T-cell (primary cell): Measurements from ENCODE around the gene NABP2. TPM values are rescaled to one million over a fixed set of nuclear protein-coding genes. Genes with fewer than 3 reads are reported as not detected.

ENCODE experiments used
- ATAC-seq, 4 experiments: fragments of 200-7000 bp in 3 of 4; fragments of 150-1000 bp in 1 of 4; cut with Tn5 transposase; replicated peaks in 1 of 4; 1 replicate in 3 of 4; 2 replicates in 1 of 4; pipeline ENCODE4 v1.10.0; 2021; ENCODE audit warnings: moderate library complexity in 3 of 4, mild to moderate bottlenecking in 2 of 4, moderate number of reproducible peaks in 1 of 4
- CTCF ChIA-PET, 2 donors: fragments of 300-600 bp; sonication (Branson Sonifier 250); formaldehyde crosslinking; loops; one replicate each; lab custom pipeline; 2022; ENCODE audit warnings: antibody characterized with exemption in 2 of 2; lab: Charles Lee
- POLR2A ChIA-PET, 2 donors: fragments of 300-600 bp; sonication (Branson Sonifier 250); formaldehyde crosslinking; loops; one replicate each; lab custom pipeline; 2022; ENCODE audit warnings: antibody characterized with exemption in 2 of 2; lab: Charles Lee
- DNase-seq, 35 experiments: peaks; one replicate each; pipeline versions ENCODE4 v3.0.0 to v3.0.0-alpha.2; 2013 to 2023
- H3K27ac ChIP-seq: one replicate; pipeline ENCODE4 v1.5.1; 2013; ENCODE audit warnings: low read length
- H3K27me3 ChIP-seq, 2 experiments: replicated peaks in 1 of 2; 1 replicate in 1 of 2; 2 replicates in 1 of 2; pipeline versions ENCODE4 v1.6.1 to v1.7.0; 2013; ENCODE audit warnings: low read length in 1 of 2, mixed read lengths in 1 of 2; ENCODE audit not compliant: control insufficient read depth in 2 of 2, insufficient read depth in 2 of 2; ENCODE audit errors: extremely low read depth in 1 of 2
- H3K36me3 ChIP-seq, 2 donors: 1 replicate in 1 of 2; 2 replicates in 1 of 2; pipeline versions ENCODE4 v1.6.1 to v1.7.0; 2013; ENCODE audit warnings: low read length in 1 of 2; ENCODE audit not compliant: control insufficient read depth in 2 of 2, insufficient read depth in 1 of 2; ENCODE audit errors: extremely low read depth in 1 of 2
- H3K4me1 ChIP-seq, 2 experiments: 1 replicate in 1 of 2; 2 replicates in 1 of 2; pipeline versions ENCODE4 v1.6.1 to v1.7.0; 2013; ENCODE audit warnings: low read length in 2 of 2, mixed read lengths in 1 of 2; ENCODE audit not compliant: insufficient read depth in 2 of 2, control insufficient read depth in 1 of 2; ENCODE audit errors: extremely low read depth in 1 of 2
- H3K4me3 ChIP-seq, 2 donors: 1 replicate in 1 of 2; 2 replicates in 1 of 2; pipeline versions ENCODE4 v1.5.1 to v1.7.0; 2013; ENCODE audit warnings: mild to moderate bottlenecking in 2 of 2, low read length in 1 of 2, moderate library complexity in 1 of 2; ENCODE audit not compliant: control insufficient read depth in 1 of 2; ENCODE audit errors: extremely low read depth in 1 of 2
- H3K9me3 ChIP-seq: 2 replicates; pipeline ENCODE4 v1.7.0; 2013
- H3K27ac Mint-ChIP-seq, 2 donors: one replicate each; pipeline ENCODE4 v1.8.0; 2020 to 2021; ENCODE audit warnings: mild to moderate bottlenecking in 2 of 2, mixed read lengths in 2 of 2
- H3K27me3 Mint-ChIP-seq, 2 donors: one replicate each; pipeline ENCODE4 v1.8.0; 2021 to 2022; ENCODE audit warnings: mixed read lengths in 2 of 2
- H3K36me3 Mint-ChIP-seq: one replicate; pipeline ENCODE4 v1.8.0; 2021; ENCODE audit warnings: mixed read lengths
- H3K4me1 Mint-ChIP-seq, 3 donors: one replicate each; pipeline ENCODE4 v1.8.0; 2020 to 2022; ENCODE audit warnings: mixed read lengths in 3 of 3, mild to moderate bottlenecking in 1 of 3
- H3K4me3 Mint-ChIP-seq, 3 donors: one replicate each; pipeline ENCODE4 v1.8.0; 2020 to 2022; ENCODE audit warnings: mild to moderate bottlenecking in 3 of 3, mixed read lengths in 3 of 3, moderate library complexity in 3 of 3
- H3K9me3 Mint-ChIP-seq, 3 donors: one replicate each; pipeline ENCODE4 v1.8.0; 2020 to 2022; ENCODE audit warnings: mixed read lengths in 3 of 3
- WGBS: methylation state at CpG from one replicate; pipeline ENCODE4 v1.1.5; 2013; ENCODE audit warnings: missing lambda C conversion rate; ENCODE audit not compliant: insufficient coverage; 5-methylcytosine and 5-hydroxymethylcytosine counted together
- total RNA-seq, 35 experiments: library from RNA in 6 of 35; stranded (reverse) in 6 of 35; fragments of 120-200 nt in 1 of 35; gene quantifications; one replicate each; pipeline versions ENCODE4 v1.2.1 to v1.2.4 and lab custom pipeline; 2013 to 2026

Gene NABP2
- total RNA-seq, 5 donors from 2014 or later (not counting 1 experiment from before 2014, with no cell fraction given), result 11.8 to 19.1 (median 14.0) TPM

- Mint-ChIP-seq H3K4me3 (no peak overlapping the region), H3K36me3 (peaks cover 33% of the 10 kb centered on the region), H3K27ac (peak overlapping the region in 1 of 2 donors; percentile 19), H3K4me1 (peaks cover 0 to 5% (median 1%) of the 10 kb centered on the region in 3 donors), H3K9me3 (no peaks in the 10 kb centered on the region), H3K27me3 (no peaks in the 10 kb centered on the region)
- ATAC-seq (peak in 1 of 4 experiments; percentile 36), DNase-seq (no peak)
- ChIA-PET POLR2A (interaction anchor here (0.5 to 0.6 kb wide), 2 partner anchors 179 to 274 kb away, joined by 3 to 9 read pairs; no protein-coding TSS in a partner anchor), CTCF (interaction anchor here (0.5 to 3.9 kb wide), 7 partner anchors 9 to 258 kb away, joined by 3 to 21 read pairs (median 8); partner anchors contain the start of gene RNF41 (in 1 of the 2))
- Histone ChIP-seq H3K27ac (no peak overlapping the region), H3K4me3 (no peak overlapping the region), H3K9me3 (no peaks in the 10 kb centered on the region), H3K36me3 (peaks cover 4 to 45% of the 10 kb centered on the region in 2 donors), H3K27me3 (no peaks in the 10 kb centered on the region), H3K4me1 (no peaks in the 10 kb centered on the region)
Measured at GRCh38 chr12:56205445-56205844, 18.7 kb upstream of the NABP2 start.

- ChIA-PET POLR2A (interaction anchor here in 1 of 2 donors (0.5 kb wide), 1 partner anchor 291 kb away, joined by 3 read pairs; no protein-coding TSS in a partner anchor), CTCF (interaction anchor here in 1 of 2 donors (0.6 to 3.9 kb wide), 7 partner anchors 10 to 257 kb away, joined by 3 to 21 read pairs (median 4); partner anchors contain the start of genes ANKRD52 and RNF41)
- peak; percentile 48 to 72 (median 63) for ATAC-seq
- WGBS, result 93% methylated on average over 6 of the region's 14 CpGs
- H3K27me3 Mint-ChIP-seq, result no peaks in the 10 kb centered on the region
- Histone ChIP-seq H3K27me3 (no peaks in the 10 kb centered on the region), H3K9me3 (no peaks in the 10 kb centered on the region), H3K27ac (no peak overlapping the region), H3K4me3 (no peak overlapping the region), H3K4me1 (no peaks in the 10 kb centered on the region), H3K36me3 (peaks cover 7 to 48% of the 10 kb centered on the region in 2 donors)
- peak in 19 of 35 experiments; percentile 16 to 52 (median 26) for DNase-seq
- peaks cover 37% of the 10 kb centered on the region for H3K36me3 Mint-ChIP-seq
- peaks cover 0 to 7% (median 1%) of the 10 kb centered on the region in 3 donors for H3K4me1 Mint-ChIP-seq
- no peaks in the 10 kb centered on the region for H3K9me3 Mint-ChIP-seq
- peak overlapping the region; percentile 22 to 45 for H3K27ac Mint-ChIP-seq
- no peak overlapping the region for H3K4me3 Mint-ChIP-seq
Measured at GRCh38 chr12:56206452-56207166, 17.5 kb upstream of the NABP2 start.

- ChIA-PET CTCF (interaction anchor here (0.7 to 0.8 kb wide), 2 partner anchors 15 to 256 kb away, joined by 3 to 4 read pairs; no protein-coding TSS in a partner anchor), POLR2A (no interaction called here)
- H3K27ac ChIP-seq, result no peak overlapping the region
- H3K4me1 ChIP-seq, result no peaks in the 10 kb centered on the region
- H3K4me3 Mint-ChIP-seq, result no peak overlapping the region
- peaks cover 9 to 60% of the 10 kb centered on the region in 2 donors for H3K36me3 ChIP-seq
- peaks cover 46% of the 10 kb centered on the region for H3K36me3 Mint-ChIP-seq
- peaks cover 0 to 2% (median 0%) of the 10 kb centered on the region in 3 donors for H3K4me1 Mint-ChIP-seq
- H3K27ac Mint-ChIP-seq, result no peak overlapping the region
- no peaks in the 10 kb centered on the region for H3K27me3 ChIP-seq
- 97% methylated on average over 6 of the region's 6 CpGs for WGBS
- no peak overlapping the region for H3K4me3 ChIP-seq
- no peaks in the 10 kb centered on the region for H3K9me3 ChIP-seq
- no peaks in the 10 kb centered on the region for H3K27me3 Mint-ChIP-seq
- DNase-seq (no peak), ATAC-seq (no peak)
- H3K9me3 Mint-ChIP-seq, result no peaks in the 10 kb centered on the region
Measured at GRCh38 chr12:56208006-56208405, 16.1 kb upstream of the NABP2 start.

GRCh38 chr12:56212361-56212760, 11.8 kb upstream of the NABP2 start:
- ChIA-PET POLR2A (interaction anchor here in 1 of 2 donors (0.6 kb wide), 1 partner anchor 57 kb away, joined by 4 read pairs; no protein-coding TSS in a partner anchor), CTCF (interaction anchor here in 1 of 2 donors (0.6 to 1.5 kb wide), 2 partner anchors 10 to 1506 kb away, joined by 4 to 5 read pairs; partner anchors contain the start of gene RNF41)
- DNase-seq, result no peak
- H3K4me1 ChIP-seq, result no peaks in the 10 kb centered on the region
- H3K36me3 Mint-ChIP-seq, result peaks cover 44% of the 10 kb centered on the region
- no peaks in the 10 kb centered on the region for H3K9me3 ChIP-seq
- no peaks in the 10 kb centered on the region for H3K27me3 ChIP-seq
- H3K4me3 ChIP-seq, result no peak overlapping the region
- H3K4me1 Mint-ChIP-seq, result peaks cover 6 to 11% (median 8%) of the 10 kb centered on the region in 3 donors
- no peaks in the 10 kb centered on the region for H3K9me3 Mint-ChIP-seq
- WGBS, result no CpG with 5 or more reads among the region's 1 CpG
- H3K27ac ChIP-seq, result no peak overlapping the region
- no peak overlapping the region for H3K27ac Mint-ChIP-seq
- peaks cover 12 to 66% of the 10 kb centered on the region in 2 donors for H3K36me3 ChIP-seq
- H3K4me3 Mint-ChIP-seq, result no peak overlapping the region
- no peak for ATAC-seq
- no peaks in the 10 kb centered on the region for H3K27me3 Mint-ChIP-seq

- peaks cover 12 to 56% of the 10 kb centered on the region in 2 donors for H3K36me3 ChIP-seq
- no peak overlapping the region for H3K4me3 Mint-ChIP-seq
- POLR2A ChIA-PET, result interaction anchor here (0.7 kb wide), 2 partner anchors 8 to 55 kb away, joined by 3 to 7 read pairs; partner anchors contain the start of gene MYL6 (in 1 of the 2)
- H3K27ac Mint-ChIP-seq, result no peak overlapping the region
- no peaks in the 10 kb centered on the region for H3K27me3 Mint-ChIP-seq
- H3K9me3 Mint-ChIP-seq, result no peaks in the 10 kb centered on the region
- WGBS, result 88% methylated on average over 4 of the region's 5 CpGs
- no peaks in the 10 kb centered on the region for H3K4me1 ChIP-seq
- H3K36me3 Mint-ChIP-seq, result peaks cover 35% of the 10 kb centered on the region
- ATAC-seq (no peak), DNase-seq (no peak)
- no peak overlapping the region for H3K4me3 ChIP-seq
- H3K27ac ChIP-seq, result no peak overlapping the region
- no peaks in the 10 kb centered on the region for H3K27me3 ChIP-seq
- H3K9me3 ChIP-seq, result no peaks in the 10 kb centered on the region
- H3K4me1 Mint-ChIP-seq, result peaks cover 6 to 11% (median 8%) of the 10 kb centered on the region in 3 donors
- CTCF ChIA-PET, result interaction anchor here in 1 of 2 donors (1.5 kb wide), 1 partner anchor 8 kb away, joined by 5 read pairs; the partner anchor contains the start of gene RNF41
Measured at GRCh38 chr12:56213878-56214277, 10.3 kb upstream of the NABP2 start.

- Mint-ChIP-seq H3K4me3 (no peak overlapping the region), H3K27me3 (no peaks in the 10 kb centered on the region), H3K27ac (no peak overlapping the region), H3K9me3 (no peaks in the 10 kb centered on the region), H3K4me1 (peaks cover 19 to 24% (median 20%) of the 10 kb centered on the region in 3 donors), H3K36me3 (peaks cover 23% of the 10 kb centered on the region)
- ATAC-seq (no peak), DNase-seq (no peak)
- peaks cover 6 to 20% of the 10 kb centered on the region in 2 experiments for H3K4me1 ChIP-seq
- ChIA-PET CTCF (interaction anchor here (0.5 to 0.9 kb wide), 4 partner anchors 10 to 92 kb away, joined by 3 to 5 read pairs (median 4); no protein-coding TSS in a partner anchor), POLR2A (interaction anchor here (0.5 to 0.7 kb wide), 4 partner anchors 17 to 249 kb away, joined by 3 to 5 read pairs (median 4); partner anchors contain the start of gene SMARCC2 (in 1 of the 2))
- no peak overlapping the region for H3K27ac ChIP-seq
- peaks cover 6 to 42% of the 10 kb centered on the region in 2 donors for H3K36me3 ChIP-seq
- H3K4me3 ChIP-seq, result no peak overlapping the region
- no CpG with 5 or more reads among the region's 3 CpGs for WGBS
- no peaks in the 10 kb centered on the region for H3K27me3 ChIP-seq
- no peaks in the 10 kb centered on the region for H3K9me3 ChIP-seq
Measured at GRCh38 chr12:56216461-56216860, 7.7 kb upstream of the NABP2 start.
